LNCAP (cell line): Measurements from ENCODE around the gene ELFN1.

Experiments used
- CTCF ChIP-seq: fragments of 450-650 bp; IDR thresholded peaks from 2 replicates; pipeline ENCODE4 v1.5.1; 2017; ENCODE audit warnings: mild to moderate bottlenecking

Gene ELFN1

GRCh38 chr7:1639071-1639470, 31.0 kb upstream of the ELFN1 start:
- no peak for TF ChIP-seq CTCF

GRCh38 chr7:1639532-1640175, 30.4 kb upstream of the ELFN1 start:
- TF ChIP-seq CTCF, result no peak

GRCh38 chr7:1640376-1641172, 29.5 kb upstream of the ELFN1 start:
- TF ChIP-seq CTCF, result peak; percentile 62

- no peak for TF ChIP-seq CTCF
These were observed 28.9 kb upstream of the ELFN1 start for GRCh38 chr7:1641173-1641572.

GRCh38 chr7:1641661-1642260, 28.3 kb upstream of the ELFN1 start:
- TF ChIP-seq CTCF, result no peak

- TF ChIP-seq CTCF, result no peak
These were observed 27.8 kb upstream of the ELFN1 start for GRCh38 chr7:1642291-1642731.

GRCh38 chr7:1643270-1644092, 26.6 kb upstream of the ELFN1 start:
- TF ChIP-seq CTCF, result no peak
